ENCODE results near the gene ZNF467.

GRCh38 chr7:149735181-149735602 lies 38.2 kb downstream of the ZNF467 start:
- TF ChIP-seq ZFP3 (CRISPR knock-in tag; IDR thresholded peaks at IDR 0.05), result no peak
- no peak for TF ChIP-seq ZNF70 (CRISPR knock-in tag; IDR thresholded peaks at IDR 0.05)
- TF ChIP-seq ZNF565 (CRISPR knock-in tag; conservative IDR thresholded peaks at IDR 0.05; ENCODE audit: low read depth), result no peak
- TF ChIP-seq ZC3H10 (CRISPR knock-in tag; IDR thresholded peaks at IDR 0.05), result no peak
- no peak for TF ChIP-seq SNAI2 (CRISPR knock-in tag; IDR thresholded peaks at IDR 0.05)
- no peak for TF ChIP-seq BACH2 (CRISPR knock-in tag; IDR thresholded peaks at IDR 0.05; ENCODE audit: borderline replicate concordance)
- TF ChIP-seq ISL1 (CRISPR knock-in tag; IDR thresholded peaks at IDR 0.05), result no peak
- TF ChIP-seq ZFP30 (CRISPR knock-in tag; IDR thresholded peaks at IDR 0.05), result no peak
- TF ChIP-seq ZNF8 (CRISPR knock-in tag; IDR thresholded peaks at IDR 0.05), result no peak

Data from SK-N-SH treated with all-trans-retinoic acid at 6 μM for 48 hours (cell line).